Measurements from ENCODE around the gene INS.
"Not testable (repeated sequence)": the region's sequence is repeated elsewhere in the genome, so short reads cannot be mapped to it uniquely, and the experiment has no call there.

Gene INS

DNA sequence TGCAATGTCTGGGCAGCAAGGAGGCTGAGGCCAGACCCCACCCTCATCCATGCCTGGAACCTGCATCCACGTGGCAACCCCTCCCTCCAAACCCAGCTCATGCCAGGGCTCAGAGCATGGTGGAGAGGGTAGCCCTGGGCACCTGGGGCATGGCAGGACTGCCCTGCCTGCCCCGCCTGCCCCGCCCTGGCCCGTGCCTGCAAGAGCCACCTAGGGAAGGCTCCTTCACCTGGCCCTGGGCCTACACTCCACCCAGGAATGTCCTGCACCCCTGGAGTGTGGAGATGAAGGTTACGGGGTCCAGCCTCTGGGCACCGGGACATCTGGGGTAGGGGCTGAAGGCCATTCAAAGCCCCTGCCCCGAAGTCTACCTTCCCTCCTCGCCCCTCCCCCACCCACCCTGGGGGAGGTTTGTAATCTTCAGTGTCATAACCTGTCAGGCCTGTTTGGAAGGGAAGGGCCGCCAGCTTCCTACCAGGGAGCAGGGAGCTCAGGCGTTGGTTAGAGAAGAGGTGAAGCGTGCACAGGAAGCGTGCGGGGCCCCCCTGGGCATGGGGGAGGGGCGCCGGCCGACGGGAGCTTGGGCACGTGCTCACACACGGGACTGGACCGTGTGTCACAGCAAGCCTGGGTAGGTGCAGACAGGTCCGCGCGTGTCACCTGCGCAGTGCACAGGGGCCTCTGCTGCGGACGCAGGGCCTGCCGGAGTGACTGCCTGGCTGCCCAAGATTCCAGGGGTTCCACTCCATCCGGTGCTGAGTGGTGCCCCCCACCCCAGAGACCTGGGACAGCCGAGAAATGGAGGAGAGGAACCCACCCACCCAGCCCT lies 41.3 kb upstream of the INS start:
- no peaks in the 10 kb centered on the region for H3K36me3 Mint-ChIP-seq
- H3K27ac Mint-ChIP-seq = no peak overlapping the region
- no peak overlapping the region for H3K4me3 Mint-ChIP-seq
- no peak for ATAC-seq
- H3K4me1 Mint-ChIP-seq = peaks cover 7% of the 10 kb centered on the region
- DNase-seq (ENCODE audit: low spot score in 2 of 2) = no peak
- peaks cover 3% of the 10 kb centered on the region for H3K9me3 Mint-ChIP-seq

DNA sequence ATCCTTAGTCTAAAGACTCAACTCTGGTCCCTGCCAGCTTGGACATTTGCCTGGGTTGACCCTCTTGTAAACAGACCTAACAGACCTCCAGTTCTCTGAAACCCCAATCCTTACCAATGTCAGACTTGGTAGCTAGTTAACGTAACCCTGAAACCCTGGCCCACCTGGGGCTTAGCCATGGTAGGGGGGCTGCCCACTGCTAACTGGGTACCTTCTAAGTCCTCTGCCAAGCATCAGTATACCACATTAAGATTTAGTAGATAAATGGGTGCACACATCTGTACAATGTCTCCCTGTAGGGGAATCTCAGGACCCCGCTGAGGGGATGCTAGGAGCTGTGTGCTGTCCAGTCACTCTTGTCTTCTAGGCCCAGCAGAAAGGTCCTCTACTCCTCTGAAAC lies 40.5 kb upstream of the INS start:
- no peak overlapping the region for H3K27ac Mint-ChIP-seq
- no peak for ATAC-seq
- no peaks in the 10 kb centered on the region for H3K36me3 Mint-ChIP-seq
- H3K4me3 Mint-ChIP-seq = no peak overlapping the region
- no peak for DNase-seq (ENCODE audit: low spot score in 2 of 2)
- peaks cover 3% of the 10 kb centered on the region for H3K9me3 Mint-ChIP-seq
- H3K4me1 Mint-ChIP-seq = peaks cover 14% of the 10 kb centered on the region

DNA sequence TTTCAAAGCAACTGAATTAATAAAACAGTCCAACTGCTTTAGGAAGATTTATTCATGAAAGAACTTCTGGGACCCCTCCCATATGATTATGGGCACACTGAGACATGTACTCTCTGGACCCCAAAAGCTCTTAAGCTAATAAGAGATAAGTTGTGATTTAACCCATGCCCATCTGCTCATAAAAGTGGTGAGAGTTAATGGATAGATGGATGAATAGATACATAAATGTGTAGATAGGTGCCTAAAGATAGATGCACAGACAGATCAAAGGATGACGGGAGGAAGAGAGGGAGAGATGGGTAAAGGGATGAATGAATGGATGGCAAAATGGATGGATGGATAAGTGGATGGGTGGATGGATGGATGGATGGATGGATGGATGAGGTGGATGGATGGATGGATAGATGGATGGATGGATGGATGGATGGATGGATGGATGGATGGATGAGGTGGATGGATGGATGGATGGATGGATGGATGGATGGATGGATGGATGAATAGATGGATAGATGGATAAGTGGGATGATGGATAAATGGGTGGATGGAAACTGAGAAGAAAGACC lies 40.0 kb upstream of the INS start:
- Mint-ChIP-seq H3K9me3 (peaks cover 3% of the 10 kb centered on the region), H3K36me3 (no peaks in the 10 kb centered on the region), H3K27ac (no peak overlapping the region), H3K4me1 (peaks cover 19% of the 10 kb centered on the region), H3K4me3 (no peak overlapping the region)
- DNase-seq (ENCODE audit: low spot score in 2 of 2) (no peak), ATAC-seq (no peak)

DNA sequence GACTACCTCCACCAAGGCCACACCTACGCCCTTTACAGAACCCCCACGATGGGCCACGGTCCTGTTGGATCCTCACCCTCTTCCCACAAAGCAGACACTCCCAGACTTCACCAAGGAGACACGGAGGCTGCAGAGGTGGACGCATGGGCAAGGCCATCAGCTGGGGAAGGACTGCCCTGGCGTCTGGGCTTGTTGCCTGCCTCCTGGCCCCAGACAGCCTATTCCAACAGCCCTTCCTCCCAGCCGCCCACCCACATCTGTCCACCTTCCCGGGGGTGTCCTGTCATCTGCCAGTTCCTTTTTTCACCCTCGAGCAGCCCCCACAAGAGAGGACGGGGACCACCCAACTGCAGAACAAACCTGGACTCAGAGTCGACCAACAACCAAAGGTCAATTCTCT lies 39.5 kb upstream of the INS start:
- Mint-ChIP-seq H3K36me3 (no peaks in the 10 kb centered on the region), H3K27ac (no peak overlapping the region), H3K4me3 (no peak overlapping the region), H3K9me3 (peaks cover 3% of the 10 kb centered on the region), H3K4me1 (peaks cover 21% of the 10 kb centered on the region)
- DNase-seq (ENCODE audit: low spot score in 2 of 2) = no peak
- no peak for ATAC-seq

DNA sequence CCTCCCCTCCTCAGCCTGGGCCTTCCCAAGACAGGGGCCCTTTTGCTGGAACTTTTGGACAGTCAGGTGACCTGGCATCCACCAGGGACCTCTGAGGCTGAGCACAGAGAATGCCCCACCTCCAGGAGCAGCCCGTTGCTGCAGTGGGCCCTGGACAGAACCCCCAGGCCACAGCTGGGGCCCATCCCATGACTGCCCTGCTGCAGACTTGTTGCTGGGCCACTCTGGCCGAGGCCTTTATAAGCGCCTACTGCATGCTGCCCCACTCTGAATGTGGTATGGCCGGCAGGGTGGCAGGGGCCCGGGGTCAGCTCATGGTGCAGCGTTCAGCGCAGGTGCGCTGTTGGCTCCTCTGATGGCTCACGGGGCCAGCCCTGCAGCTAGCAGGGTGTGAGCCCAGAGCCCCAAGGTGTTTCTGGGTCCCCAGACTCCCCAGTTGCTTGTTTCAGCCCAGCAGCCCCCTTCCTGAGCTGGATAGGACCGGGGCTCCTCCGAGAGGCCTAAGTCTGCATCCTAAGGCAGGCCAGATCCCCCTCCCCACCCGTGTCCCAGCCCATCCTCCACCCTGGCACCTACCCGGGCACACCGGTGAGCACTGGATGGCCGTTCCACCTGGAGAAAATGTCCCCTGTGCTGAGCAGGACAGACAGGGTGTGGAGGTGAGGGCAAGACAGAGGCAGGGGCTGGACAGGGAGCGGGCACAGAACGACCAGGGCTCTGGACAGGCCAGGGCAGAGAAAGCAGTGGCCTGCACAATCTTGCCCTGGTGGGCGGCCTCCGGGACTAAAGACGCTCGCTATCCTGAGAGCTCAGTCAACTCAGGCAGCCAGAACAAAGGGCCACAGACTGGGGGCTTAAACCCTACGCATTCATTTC lies 38.7 kb upstream of the INS start:
- Mint-ChIP-seq H3K27ac (no peak overlapping the region), H3K36me3 (no peaks in the 10 kb centered on the region), H3K4me3 (no peak overlapping the region), H3K9me3 (peaks cover 3% of the 10 kb centered on the region), H3K4me1 (peaks cover 25% of the 10 kb centered on the region)
- ATAC-seq (no peak), DNase-seq (ENCODE audit: low spot score in 2 of 2) (no peak)

DNA sequence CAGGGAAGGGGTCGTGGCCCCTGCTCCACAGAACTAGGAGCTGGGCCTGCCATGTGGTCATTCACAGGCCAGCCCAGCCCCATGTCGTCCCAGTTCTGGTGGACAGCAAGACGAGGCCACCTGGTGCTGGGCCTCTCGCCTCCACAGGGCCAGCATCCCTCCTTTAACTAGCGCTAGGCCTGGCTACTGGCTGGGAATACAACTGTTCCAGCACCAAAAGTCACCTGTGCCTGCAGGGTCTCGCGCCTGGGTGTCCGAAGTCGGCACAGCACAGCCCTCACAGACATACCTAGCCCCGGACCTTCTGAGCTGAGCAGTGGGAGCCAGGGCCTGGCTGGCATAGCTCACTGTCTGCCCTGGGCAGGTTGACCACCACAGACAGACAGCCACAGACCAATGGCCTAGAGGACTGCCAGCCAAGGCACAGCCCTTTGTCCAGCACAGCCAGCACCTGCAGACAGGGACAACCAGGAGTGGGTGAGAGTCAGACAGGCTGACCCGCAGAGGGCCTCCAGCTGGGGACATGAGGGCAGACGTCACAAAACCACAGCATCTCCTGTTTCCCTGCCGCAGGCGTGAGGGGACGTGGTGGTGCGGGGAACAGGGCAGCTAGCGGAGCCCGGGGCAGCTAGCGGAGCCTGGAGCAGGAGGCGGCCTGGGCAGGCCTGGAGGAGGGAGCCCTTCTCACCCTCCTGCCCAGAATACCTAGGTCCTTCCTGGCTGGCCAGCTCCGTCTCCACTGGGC lies 37.8 kb upstream of the INS start:
- Mint-ChIP-seq H3K27ac (no peak overlapping the region), H3K4me3 (no peak overlapping the region), H3K9me3 (peaks cover 3% of the 10 kb centered on the region), H3K36me3 (no peaks in the 10 kb centered on the region), H3K4me1 (peaks cover 27% of the 10 kb centered on the region)
- ATAC-seq (no peak), DNase-seq (ENCODE audit: low spot score in 2 of 2) (no peak)

DNA sequence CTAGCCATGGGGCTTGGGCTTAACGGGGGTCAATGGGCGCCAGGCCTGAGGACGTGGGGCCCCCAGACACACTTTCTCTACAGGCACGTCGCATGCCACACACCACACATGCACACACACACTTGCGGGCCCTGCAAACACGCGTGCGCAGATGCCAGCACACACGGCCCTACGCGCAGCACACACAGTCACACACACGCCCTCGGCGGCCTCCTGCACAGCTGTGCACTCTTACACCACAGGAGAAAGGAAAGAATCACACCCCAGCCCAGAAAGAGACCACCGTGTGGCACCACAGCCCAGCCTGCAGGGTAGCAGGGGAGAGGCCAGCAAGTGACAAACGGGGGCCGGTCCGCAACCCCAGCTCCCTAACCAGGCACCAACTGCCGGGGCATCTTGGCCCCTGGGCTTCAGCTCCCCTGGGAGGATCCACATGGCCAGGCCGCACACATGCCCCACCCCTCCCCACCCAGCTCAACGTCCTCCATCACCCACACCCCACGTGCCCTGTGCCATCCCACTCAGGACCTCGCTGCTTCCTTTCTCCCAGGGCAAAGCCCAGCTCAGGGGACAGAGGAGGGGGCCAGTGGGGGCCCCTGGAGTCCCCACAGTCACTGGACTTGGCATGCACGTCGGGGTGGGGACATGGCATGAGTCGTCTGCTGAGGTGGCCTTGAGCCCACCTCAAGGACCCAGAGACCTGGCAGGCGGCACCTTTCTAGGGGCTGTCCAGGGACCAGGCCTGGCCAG lies 36.9 kb upstream of the INS start:
- peaks cover 3% of the 10 kb centered on the region for H3K9me3 Mint-ChIP-seq
- H3K36me3 Mint-ChIP-seq = no peaks in the 10 kb centered on the region
- H3K4me3 Mint-ChIP-seq = no peak overlapping the region
- peaks cover 27% of the 10 kb centered on the region for H3K4me1 Mint-ChIP-seq
- no peak for ATAC-seq
- DNase-seq (ENCODE audit: low spot score in 2 of 2) = no peak
- H3K27ac Mint-ChIP-seq = no peak overlapping the region

DNA sequence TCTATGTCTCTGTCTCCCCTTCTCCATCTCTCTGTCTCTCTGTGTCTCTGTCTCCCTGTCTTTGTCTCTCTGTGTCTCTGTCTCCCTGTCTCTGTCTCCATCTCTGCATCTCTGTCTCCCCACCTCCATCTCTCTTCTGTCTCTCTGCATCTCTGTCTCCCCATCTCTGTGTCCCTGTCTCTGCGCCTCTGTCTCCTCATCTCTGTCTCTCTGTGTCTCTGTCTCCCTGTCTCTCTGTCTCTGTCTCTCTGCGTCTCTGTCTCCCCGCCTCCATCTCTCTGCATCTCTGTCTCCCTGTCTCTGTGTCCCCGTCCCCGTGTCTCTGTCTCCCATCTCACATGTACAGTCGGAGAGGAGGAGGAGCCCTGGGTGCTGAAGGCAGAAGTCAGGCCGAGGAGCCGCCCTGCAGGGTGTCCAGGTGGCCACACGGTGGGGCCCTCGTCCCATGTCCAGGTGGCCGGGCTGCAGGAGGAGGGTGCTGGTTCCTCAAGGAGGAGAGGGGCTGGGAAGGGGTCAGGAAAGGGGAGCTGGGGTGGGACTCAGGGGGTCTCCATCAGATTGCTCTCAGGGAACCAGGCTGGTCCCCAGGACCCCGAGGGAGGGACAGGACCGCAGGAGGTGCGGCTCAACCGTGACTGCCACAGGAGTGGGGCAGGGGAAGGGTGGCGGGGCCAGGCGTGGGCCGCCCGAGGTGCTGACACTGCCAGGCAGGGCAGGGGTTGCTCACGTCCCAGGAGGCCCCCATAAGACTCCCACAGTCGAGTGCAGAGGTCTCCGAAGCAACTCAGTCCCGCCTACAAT lies 36.2 kb upstream of the INS start:
- Mint-ChIP-seq H3K9me3 (peaks cover 3% of the 10 kb centered on the region), H3K4me1 (peaks cover 27% of the 10 kb centered on the region), H3K4me3 (no peak overlapping the region), H3K27ac (peak overlapping the region; percentile 21), H3K36me3 (no peaks in the 10 kb centered on the region)
- ATAC-seq (peak; percentile 83), DNase-seq (ENCODE audit: low spot score in 2 of 2) (peak; percentile 70 to 81)

DNA sequence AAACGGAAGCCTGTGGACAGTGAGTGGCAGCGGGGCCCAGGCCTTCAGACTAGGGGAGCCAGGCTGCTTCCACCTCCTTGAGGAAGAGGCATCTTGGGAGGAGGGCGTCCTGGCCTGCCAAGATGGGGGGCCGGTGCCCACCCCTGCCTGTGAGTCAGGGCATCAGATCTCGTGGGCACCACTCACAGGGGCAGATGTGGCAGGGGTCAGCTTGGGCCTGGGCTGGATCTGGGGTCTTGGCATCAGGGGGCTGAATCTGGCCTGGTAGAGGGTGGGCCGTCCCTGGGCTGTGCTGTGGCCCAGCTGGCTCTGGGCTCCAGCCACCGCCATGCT lies 34.7 kb upstream of the INS start:
- Mint-ChIP-seq H3K4me1 (peaks cover 27% of the 10 kb centered on the region), H3K36me3 (no peaks in the 10 kb centered on the region), H3K27ac (peak overlapping the region; percentile 21), H3K4me3 (no peak overlapping the region), H3K9me3 (no peaks in the 10 kb centered on the region)
- no peak for DNase-seq (ENCODE audit: low spot score in 2 of 2)
- no peak for ATAC-seq

DNA sequence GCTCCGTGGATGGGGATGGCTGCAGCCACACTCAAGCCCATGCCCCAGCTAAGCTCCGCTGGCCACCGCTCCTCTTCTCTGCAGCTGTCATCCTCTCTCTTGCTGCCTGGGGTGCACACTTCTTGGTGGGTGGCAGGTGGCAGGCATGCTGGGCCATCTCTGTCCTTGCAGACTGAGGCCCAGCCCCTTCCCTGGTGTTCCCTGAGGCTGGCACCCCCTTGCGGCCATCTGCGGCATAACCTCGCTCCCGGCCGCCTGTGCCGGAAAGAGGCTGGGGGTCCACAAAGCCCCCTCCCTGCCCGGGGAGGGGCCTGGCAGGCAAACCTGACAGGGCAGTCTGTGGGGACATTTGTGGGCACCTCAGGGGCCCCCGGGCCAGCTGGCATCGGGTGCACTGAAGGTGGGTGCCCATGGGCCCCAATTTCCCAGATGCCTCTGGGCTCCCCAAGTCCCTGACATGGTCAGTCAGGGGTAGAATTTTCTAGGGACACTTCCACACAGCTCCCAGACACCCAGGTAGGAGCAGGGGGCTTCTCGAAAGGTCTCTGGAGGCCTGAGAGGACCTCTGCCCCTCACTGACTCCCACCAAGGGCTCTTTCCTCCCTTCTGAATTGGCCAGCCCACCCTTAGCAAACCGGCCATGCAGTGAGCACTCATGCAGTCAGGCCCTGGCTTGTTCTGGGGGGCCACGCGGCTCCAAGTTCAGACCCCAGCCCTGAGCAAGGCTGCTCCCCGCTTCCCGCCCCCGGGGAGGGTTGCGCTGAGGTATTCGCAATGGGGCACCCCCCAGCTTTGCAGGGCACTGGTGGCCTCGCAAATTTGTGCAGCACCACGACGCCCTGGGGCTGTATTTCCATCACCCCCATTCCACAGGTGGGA lies 34.1 kb upstream of the INS start:
- Mint-ChIP-seq H3K27ac (no peak overlapping the region), H3K9me3 (no peaks in the 10 kb centered on the region), H3K4me1 (peaks cover 27% of the 10 kb centered on the region), H3K4me3 (no peak overlapping the region), H3K36me3 (no peaks in the 10 kb centered on the region)
- peak; percentile 61 to 79 for DNase-seq (ENCODE audit: low spot score in 2 of 2)
- ATAC-seq = peak; percentile 27

DNA sequence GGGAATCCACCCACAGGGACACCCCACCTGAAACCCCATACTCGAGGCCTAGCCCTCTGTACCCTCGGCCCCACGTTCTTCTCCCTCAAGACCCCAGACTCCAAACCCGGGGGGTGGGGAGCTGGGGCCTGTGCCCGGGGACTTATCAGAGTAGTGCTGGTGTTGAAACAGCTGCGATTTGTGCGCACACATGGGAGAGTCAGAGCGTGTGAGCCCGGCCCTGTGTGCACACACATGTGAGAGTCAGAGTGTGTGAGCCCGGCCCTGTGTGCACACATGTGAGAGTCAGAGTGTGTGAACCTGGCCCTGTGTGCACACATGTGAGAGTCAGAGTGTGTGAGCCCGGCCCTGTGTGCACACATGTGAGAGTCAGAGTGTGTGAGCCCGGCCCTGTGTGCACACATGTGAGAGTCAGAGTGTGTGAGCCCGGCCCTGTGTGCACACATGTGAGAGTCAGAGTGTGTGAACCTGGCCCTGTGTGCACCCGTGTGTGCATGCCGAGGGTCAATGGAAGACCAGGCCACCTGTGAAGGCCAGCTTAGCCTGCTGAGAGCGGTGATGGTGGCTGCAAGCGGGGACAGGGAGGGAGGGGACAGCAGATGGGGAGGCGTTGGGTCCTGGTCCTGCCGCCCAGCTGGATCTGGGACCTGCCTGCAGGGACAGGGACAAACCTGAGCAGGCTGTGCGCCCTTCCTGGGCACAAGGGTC lies 33.0 kb upstream of the INS start:
- H3K36me3 Mint-ChIP-seq; DNase-seq (ENCODE audit: low spot score in 2 of 2); H3K27ac Mint-ChIP-seq; ATAC-seq; H3K9me3 Mint-ChIP-seq; H3K4me3 Mint-ChIP-seq: not testable (repeated sequence)
- H3K4me1 Mint-ChIP-seq = peaks cover 27% of the 10 kb centered on the region

DNA sequence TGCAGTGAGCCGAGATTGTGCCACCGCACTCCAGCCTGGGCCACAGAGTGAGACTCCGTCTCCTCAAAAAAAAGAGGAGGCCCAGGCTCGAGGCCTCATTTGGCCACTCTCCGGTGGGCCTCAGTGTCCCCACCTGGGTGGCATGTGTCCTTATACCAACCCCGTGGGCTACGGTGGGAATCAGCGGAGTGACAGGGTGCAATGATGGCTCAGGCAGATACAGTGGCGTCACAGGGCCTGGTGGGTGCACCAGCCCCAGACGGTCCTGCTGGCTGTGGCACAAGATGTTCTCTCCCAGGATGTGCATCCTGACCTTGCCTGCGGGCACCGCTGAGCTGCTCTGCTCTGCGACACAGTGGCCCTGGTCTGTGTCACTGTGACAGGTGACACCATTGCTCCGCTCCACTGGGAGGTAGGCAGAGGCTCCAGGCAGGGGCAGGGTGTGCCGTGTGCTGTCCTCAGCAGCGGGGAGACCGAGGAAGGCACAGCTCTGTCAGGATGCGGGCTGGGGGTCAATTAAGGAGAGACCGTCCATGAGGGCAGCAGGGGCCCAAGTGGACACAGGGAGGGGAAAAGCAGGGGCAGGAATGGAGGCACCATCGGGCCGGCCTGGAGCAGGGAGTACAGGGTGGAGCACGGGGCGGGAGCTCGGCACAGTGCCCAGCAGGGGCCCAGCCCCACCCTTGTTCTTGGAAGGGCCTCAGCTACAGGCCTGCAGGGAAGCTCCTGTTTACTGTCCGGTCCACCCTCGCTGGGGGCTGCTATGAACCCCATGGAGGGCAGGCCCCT lies 32.3 kb upstream of the INS start:
- ATAC-seq (no peak), DNase-seq (ENCODE audit: low spot score in 2 of 2) (no peak)
- no peak overlapping the region for H3K27ac Mint-ChIP-seq
- no peak overlapping the region for H3K4me3 Mint-ChIP-seq
- H3K36me3 Mint-ChIP-seq = no peaks in the 10 kb centered on the region
- peaks cover 26% of the 10 kb centered on the region for H3K4me1 Mint-ChIP-seq
- no peaks in the 10 kb centered on the region for H3K9me3 Mint-ChIP-seq
